ENCODE results near the gene BICD2. TPM values are rescaled to one million over a fixed set of nuclear protein-coding genes. Genes with fewer than 3 reads are reported as not detected.
A peak's percentile ranks its signal among the peaks of the same experiment; 100 is the strongest.
"Not testable (repeated sequence)": the region's sequence is repeated elsewhere in the genome, so short reads cannot be mapped to it uniquely, and the experiment has no call there.

Gene BICD2
- 10 to 100 TPM; 32.2 to 40.4 TPM for total RNA-seq

GRCh38 chr9:92764381-92764987, at the start of gene BICD2:
TSS of gene BICD2 (minus strand) at chr9:92764833. CDS start at chr9:92764744, 89 bp downstream.
- peaks cover 0 to 60% of the 10 kb centered on the region in 2 donors for H3K4me1 ChIP-seq
- no peak for TF ChIP-seq CTCF (IDR thresholded peaks at IDR 0.05)
- peak within 1 kb of the TSS; percentile 100 for H3K27ac ChIP-seq
- H3K27me3 ChIP-seq: no peaks in the 10 kb centered on the region
- no peaks in the 10 kb centered on the region for H3K36me3 ChIP-seq
- H3K4me3 ChIP-seq: peak within 1 kb of the TSS; percentile 88 to 99
- DNase-seq (ENCODE audit: low spot score): no peak
- no peaks in the 10 kb centered on the region for H3K9me3 ChIP-seq

GRCh38 chr9:92809629-92810326, 45.1 kb upstream of the BICD2 start:
- DNase-seq (ENCODE audit: low spot score); H3K9me3 ChIP-seq; H3K36me3 ChIP-seq; H3K27ac ChIP-seq: not testable (repeated sequence)
- peaks cover 19 to 44% of the 10 kb centered on the region in 2 donors for H3K27me3 ChIP-seq
- H3K4me1 ChIP-seq: peaks cover 0 to 30% of the 10 kb centered on the region in 2 donors
- peak overlapping the region in 1 of 2 donors; percentile 24 for H3K4me3 ChIP-seq

- H3K4me3 ChIP-seq: peak overlapping the region in 1 of 2 donors; percentile 24
- no peak for DNase-seq (ENCODE audit: low spot score)
- H3K36me3 ChIP-seq: no peaks in the 10 kb centered on the region
- no peak overlapping the region for H3K27ac ChIP-seq
- H3K9me3 ChIP-seq: no peaks in the 10 kb centered on the region
- no peak for TF ChIP-seq CTCF (IDR thresholded peaks at IDR 0.05)
- H3K4me1 ChIP-seq: peaks cover 0 to 30% of the 10 kb centered on the region in 2 donors
- H3K27me3 ChIP-seq: peaks cover 19 to 44% of the 10 kb centered on the region in 2 donors
Measured at GRCh38 chr9:92808726-92809451, 44.3 kb upstream of the BICD2 start.

- H3K27ac ChIP-seq: no peak overlapping the region
- no peak for DNase-seq (ENCODE audit: low spot score)
- H3K27me3 ChIP-seq: peaks cover 19 to 44% of the 10 kb centered on the region in 2 donors
- peak overlapping the region in 1 of 2 donors; percentile 24 for H3K4me3 ChIP-seq
- H3K9me3 ChIP-seq: no peaks in the 10 kb centered on the region
- no peaks in the 10 kb centered on the region for H3K36me3 ChIP-seq
- TF ChIP-seq CTCF (IDR thresholded peaks at IDR 0.05): no peak
- peaks cover 0 to 30% of the 10 kb centered on the region in 2 donors for H3K4me1 ChIP-seq
Measured at GRCh38 chr9:92807757-92808725, 43.4 kb upstream of the BICD2 start.

- peaks cover 19 to 44% of the 10 kb centered on the region in 2 donors for H3K27me3 ChIP-seq
- H3K27ac ChIP-seq: no peak overlapping the region
- H3K36me3 ChIP-seq: no peaks in the 10 kb centered on the region
- H3K4me3 ChIP-seq: peak overlapping the region in 1 of 2 donors; percentile 24
- no peak for DNase-seq (ENCODE audit: low spot score)
- peaks cover 0 to 30% of the 10 kb centered on the region in 2 donors for H3K4me1 ChIP-seq
- TF ChIP-seq CTCF (IDR thresholded peaks at IDR 0.05): no peak
- H3K9me3 ChIP-seq: no peaks in the 10 kb centered on the region
Measured at GRCh38 chr9:92807031-92807756, 42.6 kb upstream of the BICD2 start.

Data from right atrium auricular region (tissue), 2 donors.